ENCODE measurements around the gene BCL3.

BCL3 gene

DNA sequence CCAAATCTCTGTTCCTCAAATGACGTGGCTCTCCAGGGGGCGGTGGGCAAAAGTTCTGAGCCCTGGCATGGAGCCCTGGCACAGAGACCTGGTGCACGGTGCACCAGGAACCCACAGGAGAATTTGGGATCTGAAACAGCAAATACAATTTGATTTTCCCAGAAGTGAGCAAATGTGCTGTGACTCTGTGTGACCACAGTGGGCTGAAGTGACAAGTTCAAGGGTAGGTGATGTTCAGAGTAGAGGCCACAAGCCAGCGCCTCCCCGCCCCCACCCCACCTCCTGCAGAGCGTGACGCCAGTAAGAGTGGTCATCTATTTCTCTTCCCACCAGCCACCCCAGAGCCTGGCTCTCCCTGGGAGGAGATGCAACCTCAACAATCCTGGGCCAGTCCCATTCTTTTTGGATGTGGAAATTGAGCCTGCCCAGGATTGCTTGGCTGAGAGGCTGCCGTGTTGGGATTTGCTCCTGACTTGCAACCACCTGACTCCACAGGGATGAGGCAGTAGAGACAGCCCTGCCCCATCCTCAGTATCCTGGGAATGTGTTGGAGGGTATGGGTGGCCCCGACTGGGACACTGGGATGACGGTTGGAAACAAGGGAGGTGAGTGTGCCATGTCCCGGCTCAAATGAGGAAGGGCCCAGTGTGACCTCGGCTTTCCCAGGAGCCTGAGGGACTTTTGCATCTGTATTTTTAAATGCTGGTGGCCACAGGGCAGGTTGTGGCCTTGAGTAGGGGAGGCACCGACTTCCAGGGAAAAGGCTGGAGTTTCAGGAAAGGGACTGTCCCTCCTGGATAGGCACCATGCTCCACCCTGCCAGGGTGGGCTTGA, 11.1 kb upstream of the BCL3 start:
- Histone ChIP-seq H3K36me3 (ENCODE audit: control insufficient read depth in 2 of 2, insufficient read depth in 1 of 2, low read length in 2 of 2) (no peaks in the 10 kb centered on the region), H3K4me1 (ENCODE audit: control insufficient read depth, insufficient read depth, low read length) (peaks cover 4% of the 10 kb centered on the region), H3K9me3 (ENCODE audit: control insufficient read depth, insufficient read depth, low read depth, low read length) (no peaks in the 10 kb centered on the region), H3K27ac (ENCODE audit: extremely low read depth, low read depth, low read length) (no peak overlapping the region), H3K4me3 (ENCODE audit: low read depth, low read length) (no peak overlapping the region)
- POLR2A ChIA-PET: interaction anchor here (1.2 kb wide), 1 partner anchor 16 kb away, joined by 4 read pairs; no protein-coding TSS in a partner anchor
- TF ChIP-seq GLIS1 (tag by site-specific recombination; IDR thresholded peaks at IDR 0.05): peak; percentile 76
- TF ChIP-seq YY1 (tag by site-specific recombination; IDR thresholded peaks at IDR 0.05): no peak
- TF ChIP-seq, protein P1, sequence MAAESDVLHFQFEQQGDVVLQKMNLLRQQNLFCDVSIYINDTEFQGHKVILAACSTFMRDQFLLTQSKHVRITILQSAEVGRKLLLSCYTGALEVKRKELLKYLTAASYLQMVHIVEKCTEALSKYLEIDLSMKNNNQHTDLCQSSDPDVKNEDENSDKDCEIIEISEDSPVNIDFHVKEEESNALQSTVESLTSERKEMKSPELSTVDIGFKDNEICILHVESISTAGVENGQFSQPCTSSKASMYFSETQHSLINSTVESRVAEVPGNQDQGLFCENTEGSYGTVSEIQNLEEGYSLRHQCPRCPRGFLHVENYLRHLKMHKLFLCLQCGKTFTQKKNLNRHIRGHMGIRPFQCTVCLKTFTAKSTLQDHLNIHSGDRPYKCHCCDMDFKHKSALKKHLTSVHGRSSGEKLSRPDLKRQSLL (tag by site-specific recombination; IDR thresholded peaks at IDR 0.05): no peak
- CTCF ChIA-PET: interaction anchor here (0.8 to 3.2 kb wide), 3 partner anchors 12 to 14 kb away, joined by 3 to 20 read pairs (median 19); no protein-coding TSS in a partner anchor

DNA sequence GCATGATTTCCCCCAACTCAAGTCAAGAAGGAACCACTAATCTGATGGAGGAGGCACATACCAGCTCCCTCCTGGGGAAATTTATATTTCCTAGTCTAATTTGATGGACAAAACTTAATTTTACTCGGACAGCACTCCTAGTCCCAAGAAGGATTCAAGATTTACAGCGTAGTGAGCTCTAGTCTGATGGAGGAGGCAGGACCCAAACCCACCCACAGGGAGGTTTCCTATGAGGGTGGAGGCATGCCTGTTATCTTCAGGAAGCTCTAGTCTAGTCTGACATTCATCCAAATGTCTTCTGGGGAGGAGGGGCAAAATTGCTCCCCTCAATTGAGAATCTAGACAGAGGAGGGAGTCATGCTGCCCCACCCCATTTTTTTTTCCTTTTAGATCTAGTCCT, 10.4 kb upstream of the BCL3 start:
- POLR2A ChIA-PET: no interaction called here
- no peak overlapping the region for H3K4me3 ChIP-seq (ENCODE audit: low read depth, low read length)
- CTCF ChIA-PET: interaction anchor here (0.8 to 3.2 kb wide), 3 partner anchors 11 to 106 kb away, joined by 3 to 20 read pairs (median 8); no protein-coding TSS in a partner anchor
- no peak overlapping the region for H3K27ac ChIP-seq (ENCODE audit: extremely low read depth, low read depth, low read length)
- no peaks in the 10 kb centered on the region for H3K9me3 ChIP-seq (ENCODE audit: control insufficient read depth, insufficient read depth, low read depth, low read length)
- TF ChIP-seq, protein P2, sequence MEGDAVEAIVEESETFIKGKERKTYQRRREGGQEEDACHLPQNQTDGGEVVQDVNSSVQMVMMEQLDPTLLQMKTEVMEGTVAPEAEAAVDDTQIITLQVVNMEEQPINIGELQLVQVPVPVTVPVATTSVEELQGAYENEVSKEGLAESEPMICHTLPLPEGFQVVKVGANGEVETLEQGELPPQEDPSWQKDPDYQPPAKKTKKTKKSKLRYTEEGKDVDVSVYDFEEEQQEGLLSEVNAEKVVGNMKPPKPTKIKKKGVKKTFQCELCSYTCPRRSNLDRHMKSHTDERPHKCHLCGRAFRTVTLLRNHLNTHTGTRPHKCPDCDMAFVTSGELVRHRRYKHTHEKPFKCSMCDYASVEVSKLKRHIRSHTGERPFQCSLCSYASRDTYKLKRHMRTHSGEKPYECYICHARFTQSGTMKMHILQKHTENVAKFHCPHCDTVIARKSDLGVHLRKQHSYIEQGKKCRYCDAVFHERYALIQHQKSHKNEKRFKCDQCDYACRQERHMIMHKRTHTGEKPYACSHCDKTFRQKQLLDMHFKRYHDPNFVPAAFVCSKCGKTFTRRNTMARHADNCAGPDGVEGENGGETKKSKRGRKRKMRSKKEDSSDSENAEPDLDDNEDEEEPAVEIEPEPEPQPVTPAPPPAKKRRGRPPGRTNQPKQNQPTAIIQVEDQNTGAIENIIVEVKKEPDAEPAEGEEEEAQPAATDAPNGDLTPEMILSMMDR (tag by site-specific recombination; IDR thresholded peaks at IDR 0.05): no peak
- TF ChIP-seq OVOL3 (tag by site-specific recombination; IDR thresholded peaks at IDR 0.05) (no peak), FEZF1 (tag by site-specific recombination; IDR thresholded peaks at IDR 0.05) (no peak), ZNF600 (tag by site-specific recombination; IDR thresholded peaks at IDR 0.05) (no peak), ZFP41 (tag by site-specific recombination; IDR thresholded peaks at IDR 0.05; ENCODE audit: borderline replicate concordance) (no peak), TRIM28 (IDR thresholded peaks at IDR 0.05; ENCODE audit: borderline replicate concordance, low read length) (no peak), HOXC10 (CRISPR knock-in tag; IDR thresholded peaks at IDR 0.05) (no peak), AEBP2 (tag by site-specific recombination; IDR thresholded peaks at IDR 0.05; ENCODE audit: borderline replicate concordance) (no peak), SP3 (tag by site-specific recombination; IDR thresholded peaks at IDR 0.05) (no peak)
- H3K4me1 ChIP-seq (ENCODE audit: control insufficient read depth, insufficient read depth, low read length): peaks cover 4% of the 10 kb centered on the region
- H3K36me3 ChIP-seq (ENCODE audit: control insufficient read depth in 2 of 2, insufficient read depth in 1 of 2, low read length in 2 of 2): no peaks in the 10 kb centered on the region

DNA sequence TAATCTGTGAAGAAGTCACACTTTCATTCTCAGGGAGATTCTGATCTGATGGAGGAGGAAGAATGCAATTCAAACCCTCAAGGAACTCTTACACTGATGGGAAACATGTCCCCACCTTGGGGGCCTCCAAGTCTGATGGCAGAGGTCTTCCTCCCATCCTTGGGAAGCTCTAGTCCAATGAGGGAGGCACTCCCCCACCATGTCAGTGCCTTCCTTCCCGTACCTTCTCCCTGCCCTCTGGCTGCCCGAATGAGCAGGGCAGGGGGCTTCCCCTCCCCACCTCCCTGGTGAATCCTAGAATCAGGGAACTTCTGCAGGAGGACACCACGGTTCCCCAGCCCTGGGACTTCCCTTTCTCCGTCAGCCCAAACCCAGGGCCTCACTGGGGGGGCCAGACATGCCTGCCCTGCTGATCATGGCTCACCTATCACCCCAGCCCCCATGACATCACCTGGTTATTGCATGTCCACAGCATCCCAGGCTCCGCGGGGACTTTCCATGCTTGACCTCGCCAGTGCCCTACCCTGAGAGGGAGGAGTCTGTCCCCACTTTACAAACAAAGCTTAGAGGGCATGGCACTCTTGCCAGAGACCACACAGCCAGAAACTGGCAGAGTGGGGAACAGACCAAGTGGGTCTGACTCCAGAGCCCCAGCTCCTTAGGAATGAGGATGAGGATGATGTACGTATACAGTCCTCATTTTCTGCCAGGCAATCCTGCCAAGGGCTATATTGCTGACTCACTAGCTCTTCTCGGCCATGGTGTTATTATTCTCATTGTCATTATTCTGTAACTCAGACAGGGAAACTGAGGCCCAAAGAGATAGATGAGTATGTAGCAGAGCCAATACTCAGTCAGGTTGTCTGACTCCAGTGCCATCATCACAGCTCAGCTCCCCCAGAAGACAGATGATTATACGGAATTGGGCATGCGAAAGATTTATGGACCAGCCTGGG, 9.6 kb upstream of the BCL3 start:
- peaks cover 4% of the 10 kb centered on the region for H3K4me1 ChIP-seq (ENCODE audit: control insufficient read depth, insufficient read depth, low read length)
- no peaks in the 10 kb centered on the region for H3K36me3 ChIP-seq (ENCODE audit: control insufficient read depth in 2 of 2, insufficient read depth in 1 of 2, low read length in 2 of 2)
- ChIA-PET CTCF (interaction anchor here (0.5 to 3.2 kb wide), 7 partner anchors 11 to 105 kb away, joined by 3 to 20 read pairs (median 5); no protein-coding TSS in a partner anchor), POLR2A (no interaction called here)
- TF ChIP-seq, protein P3, sequence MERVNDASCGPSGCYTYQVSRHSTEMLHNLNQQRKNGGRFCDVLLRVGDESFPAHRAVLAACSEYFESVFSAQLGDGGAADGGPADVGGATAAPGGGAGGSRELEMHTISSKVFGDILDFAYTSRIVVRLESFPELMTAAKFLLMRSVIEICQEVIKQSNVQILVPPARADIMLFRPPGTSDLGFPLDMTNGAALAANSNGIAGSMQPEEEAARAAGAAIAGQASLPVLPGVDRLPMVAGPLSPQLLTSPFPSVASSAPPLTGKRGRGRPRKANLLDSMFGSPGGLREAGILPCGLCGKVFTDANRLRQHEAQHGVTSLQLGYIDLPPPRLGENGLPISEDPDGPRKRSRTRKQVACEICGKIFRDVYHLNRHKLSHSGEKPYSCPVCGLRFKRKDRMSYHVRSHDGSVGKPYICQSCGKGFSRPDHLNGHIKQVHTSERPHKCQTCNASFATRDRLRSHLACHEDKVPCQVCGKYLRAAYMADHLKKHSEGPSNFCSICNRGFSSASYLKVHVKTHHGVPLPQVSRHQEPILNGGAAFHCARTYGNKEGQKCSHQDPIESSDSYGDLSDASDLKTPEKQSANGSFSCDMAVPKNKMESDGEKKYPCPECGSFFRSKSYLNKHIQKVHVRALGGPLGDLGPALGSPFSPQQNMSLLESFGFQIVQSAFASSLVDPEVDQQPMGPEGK (tag by site-specific recombination; IDR thresholded peaks at IDR 0.05): 0 out of 2 replicates have a peak, but pooled peaks have one; percentile 15
- TF ChIP-seq ZIC2 (tag by site-specific recombination; IDR thresholded peaks at IDR 0.05) (peak; percentile 14; the same call in 1 of the 2 replicates), ZNF654 (tag by site-specific recombination; IDR thresholded peaks at IDR 0.05; ENCODE audit: low read depth) (no peak)
- no peak overlapping the region for H3K4me3 ChIP-seq (ENCODE audit: low read depth, low read length)
- no peaks in the 10 kb centered on the region for H3K9me3 ChIP-seq (ENCODE audit: control insufficient read depth, insufficient read depth, low read depth, low read length)
- no peak overlapping the region for H3K27ac ChIP-seq (ENCODE audit: extremely low read depth, low read depth, low read length)
